ENCODE data around the gene PALLD.

DNA sequence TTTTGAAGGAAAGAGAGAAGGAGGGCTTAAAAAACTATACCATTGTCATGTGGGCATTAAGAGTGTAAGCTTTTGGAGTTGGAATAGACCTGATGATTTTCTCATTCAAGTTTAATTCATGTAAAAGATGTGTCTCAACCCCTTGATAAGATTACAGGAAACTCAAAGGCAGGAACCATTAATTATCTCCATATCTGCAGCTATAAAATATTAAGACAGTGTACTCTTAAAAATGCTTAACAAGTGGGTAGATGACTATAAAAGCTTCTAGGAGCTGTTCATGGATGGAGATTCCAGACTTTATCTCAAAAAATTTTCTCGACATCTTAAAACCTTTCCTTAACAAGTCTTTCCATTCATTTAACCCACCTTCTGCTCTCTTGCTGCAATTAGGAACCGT is 208.3 kb downstream of the PALLD start:
- TF ChIP-seq, protein P1, sequence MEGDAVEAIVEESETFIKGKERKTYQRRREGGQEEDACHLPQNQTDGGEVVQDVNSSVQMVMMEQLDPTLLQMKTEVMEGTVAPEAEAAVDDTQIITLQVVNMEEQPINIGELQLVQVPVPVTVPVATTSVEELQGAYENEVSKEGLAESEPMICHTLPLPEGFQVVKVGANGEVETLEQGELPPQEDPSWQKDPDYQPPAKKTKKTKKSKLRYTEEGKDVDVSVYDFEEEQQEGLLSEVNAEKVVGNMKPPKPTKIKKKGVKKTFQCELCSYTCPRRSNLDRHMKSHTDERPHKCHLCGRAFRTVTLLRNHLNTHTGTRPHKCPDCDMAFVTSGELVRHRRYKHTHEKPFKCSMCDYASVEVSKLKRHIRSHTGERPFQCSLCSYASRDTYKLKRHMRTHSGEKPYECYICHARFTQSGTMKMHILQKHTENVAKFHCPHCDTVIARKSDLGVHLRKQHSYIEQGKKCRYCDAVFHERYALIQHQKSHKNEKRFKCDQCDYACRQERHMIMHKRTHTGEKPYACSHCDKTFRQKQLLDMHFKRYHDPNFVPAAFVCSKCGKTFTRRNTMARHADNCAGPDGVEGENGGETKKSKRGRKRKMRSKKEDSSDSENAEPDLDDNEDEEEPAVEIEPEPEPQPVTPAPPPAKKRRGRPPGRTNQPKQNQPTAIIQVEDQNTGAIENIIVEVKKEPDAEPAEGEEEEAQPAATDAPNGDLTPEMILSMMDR (IDR thresholded peaks at IDR 0.05; ENCODE audit: low read length): no peak
- TF ChIP-seq EZH2phosphoT487 (IDR thresholded peaks at IDR 0.05; ENCODE audit: low read length): no peak
- no peak for TF ChIP-seq EZH2 (optimal IDR thresholded peaks at IDR 0.05; ENCODE audit: low read depth, low read length)
